Testis (tissue), 3 donors: Measurements from ENCODE around the gene CTNNA2. TPM values are rescaled to one million over a fixed set of nuclear protein-coding genes. Genes with fewer than 3 reads are reported as not detected.

Source experiments
- DNase-seq: peaks from one replicate; pipeline ENCODE4 v3.0.0-alpha.2; 2019
- H3K27ac ChIP-seq, 2 donors: fragments of 200-600 bp; sonication (generic); one replicate each; pipeline ENCODE4 v1.5.1; 2019
- H3K27me3 ChIP-seq: fragments of 200-600 bp; sonication (generic); one replicate; pipeline ENCODE4 v1.5.1; 2019
- H3K36me3 ChIP-seq: fragments of 200-600 bp; sonication (generic); one replicate; pipeline ENCODE4 v1.5.1; 2017; ENCODE audit warnings: low read depth; ENCODE audit errors: missing control alignments
- H3K4me1 ChIP-seq: fragments of 200-600 bp; sonication (generic); one replicate; pipeline ENCODE4 v1.5.1; 2019
- H3K4me3 ChIP-seq, 2 donors: fragments of 200-600 bp; sonication (generic); one replicate each; pipeline ENCODE4 v1.5.1; 2017 to 2019
- H3K9me3 ChIP-seq: fragments of 200-600 bp; sonication (generic); one replicate; pipeline ENCODE4 v1.5.1; 2017
- CTCF ChIP-seq, 3 experiments: fragments of 450-650 bp in 2 of 3; fragments of 200-600 bp in 1 of 3; sonication (generic) in 1 of 3; IDR thresholded peaks; one replicate each; pipeline ENCODE4 v1.5.1; 2016 to 2019; ENCODE audit warnings: antibody characterized with exemption in 3 of 3, mild to moderate bottlenecking in 2 of 3, moderate library complexity in 1 of 3
- POLR2A ChIP-seq: fragments of 450-650 bp; IDR thresholded peaks from one replicate; pipeline ENCODE4 v1.6.1; 2017; ENCODE audit warnings: antibody characterized with exemption, mild to moderate bottlenecking, moderate library complexity
- WGBS, 2 donors: methylation state at CpG; one replicate each; pipeline ENCODE4 v1.1.5; 2018; 5-methylcytosine and 5-hydroxymethylcytosine counted together
- intact Hi-C: fragments of 100-400 bp; cut with DNase I; formaldehyde crosslinking; loops from one replicate; pipeline ENCODE4 v1.15.1; 2023; ENCODE audit warnings: low total_unique reads
- polyA plus RNA-seq: library from polyadenylated mRNA; stranded (reverse); fragments of 350-450 nt; fragmentation: Illumina TruSeq; extraction: RNeasy Lipid Tissue Mini Kit (QIAGEN cat#74804); gene quantifications from one replicate; pipeline ENCODE4 v1.2.3, GENCODE V29; 2014; ENCODE audit warnings: low read depth, low replicate concordance; ENCODE audit not compliant: insufficient read depth
- total RNA-seq, 2 donors: library from RNA; depleted of rRNA; stranded (reverse); fragments of >200 nt; gene quantifications; one replicate each; pipeline ENCODE4 v1.2.3, GENCODE V29; 2016

Gene CTNNA2
- total and polyA plus RNA-seq, 3 donors from 2014 or later = 36.8 to 44.5 (median 43.4) TPM

- no peak for TF ChIP-seq POLR2A
- TF ChIP-seq CTCF (IDR thresholded peaks at IDR 0.05) = no peak
- Histone ChIP-seq H3K4me1 (peaks cover 3% of the 10 kb centered on the region), H3K36me3 (no peaks in the 10 kb centered on the region), H3K27me3 (no peaks in the 10 kb centered on the region), H3K4me3 (no peak overlapping the region), H3K27ac (no peak overlapping the region), H3K9me3 (no peaks in the 10 kb centered on the region)
- no peak for DNase-seq
- 50 to 57% methylated on average over 14 of the region's 14 CpGs for WGBS, 2 donors
- intact Hi-C loops = no loop called here
These were observed 810.1 kb downstream of the CTNNA2 start for GRCh38 chr2:80322958-80323357.

- H3K27ac ChIP-seq = no peak overlapping the region
- no peak for DNase-seq
- H3K36me3 ChIP-seq = no peaks in the 10 kb centered on the region
- WGBS, 2 donors = 31 to 44% methylated on average over 1 of the region's 1 CpG
- no peak overlapping the region for H3K4me3 ChIP-seq
- peaks cover 3% of the 10 kb centered on the region for H3K4me1 ChIP-seq
- no peaks in the 10 kb centered on the region for H3K9me3 ChIP-seq
- intact Hi-C loops = no loop called here
- H3K27me3 ChIP-seq = no peaks in the 10 kb centered on the region
- no peak for TF ChIP-seq POLR2A
These were observed 810.8 kb downstream of the CTNNA2 start for GRCh38 chr2:80323610-80324009.

GRCh38 chr2:80324525-80324924 is 811.7 kb downstream of the CTNNA2 start:
- WGBS, 2 donors = 50 to 58% methylated on average over 3 of the region's 3 CpGs
- no peak for DNase-seq
- H3K9me3 ChIP-seq = no peaks in the 10 kb centered on the region
- no peak overlapping the region for H3K4me3 ChIP-seq
- H3K36me3 ChIP-seq = no peaks in the 10 kb centered on the region
- H3K27ac ChIP-seq = no peak overlapping the region
- peaks cover 3% of the 10 kb centered on the region for H3K4me1 ChIP-seq
- TF ChIP-seq CTCF (IDR thresholded peaks at IDR 0.05) (no peak), POLR2A (no peak)
- no peaks in the 10 kb centered on the region for H3K27me3 ChIP-seq
- intact Hi-C loops = no loop called here

- no peaks in the 10 kb centered on the region for H3K36me3 ChIP-seq
- no peak overlapping the region for H3K4me3 ChIP-seq
- no peak overlapping the region for H3K27ac ChIP-seq
- H3K9me3 ChIP-seq = no peaks in the 10 kb centered on the region
- DNase-seq = no peak
- peaks cover 3% of the 10 kb centered on the region for H3K4me1 ChIP-seq
- intact Hi-C loops = no loop called here
- TF ChIP-seq CTCF (IDR thresholded peaks at IDR 0.05) (peak; percentile 10 to 36 (median 24)), POLR2A (no peak)
- no peaks in the 10 kb centered on the region for H3K27me3 ChIP-seq
These were observed 813.4 kb downstream of the CTNNA2 start for GRCh38 chr2:80326214-80326613.

GRCh38 chr2:80326861-80327260 is 814.0 kb downstream of the CTNNA2 start:
- no peaks in the 10 kb centered on the region for H3K36me3 ChIP-seq
- TF ChIP-seq CTCF (IDR thresholded peaks at IDR 0.05) (no peak), POLR2A (no peak)
- no peak for DNase-seq
- intact Hi-C loops = no loop called here
- H3K27ac ChIP-seq = no peak overlapping the region
- 67 to 75% methylated on average over 1 of the region's 1 CpG for WGBS, 2 donors
- H3K27me3 ChIP-seq = no peaks in the 10 kb centered on the region
- peaks cover 3% of the 10 kb centered on the region for H3K4me1 ChIP-seq
- no peak overlapping the region for H3K4me3 ChIP-seq
- no peaks in the 10 kb centered on the region for H3K9me3 ChIP-seq
